Stimulated activated CD8-positive, alpha-beta memory T cell treated with anti-CD3 and anti-CD28 coated beads, Interleukin-12 subunit alpha, Interleukin-12 subunit beta, amount 100 ng/mL, for 1 hour (primary cell): ENCODE data around the gene MMUT.
"Not testable (repeated sequence)": the region's sequence is repeated elsewhere in the genome, so short reads cannot be mapped to it uniquely, and the experiment has no call there.

ENCODE experiments used
- DNase-seq: peaks from one replicate; pipeline ENCODE4 v3.0.0-alpha.2; 2020; ENCODE audit warnings: low read depth

Gene MMUT

DNA sequence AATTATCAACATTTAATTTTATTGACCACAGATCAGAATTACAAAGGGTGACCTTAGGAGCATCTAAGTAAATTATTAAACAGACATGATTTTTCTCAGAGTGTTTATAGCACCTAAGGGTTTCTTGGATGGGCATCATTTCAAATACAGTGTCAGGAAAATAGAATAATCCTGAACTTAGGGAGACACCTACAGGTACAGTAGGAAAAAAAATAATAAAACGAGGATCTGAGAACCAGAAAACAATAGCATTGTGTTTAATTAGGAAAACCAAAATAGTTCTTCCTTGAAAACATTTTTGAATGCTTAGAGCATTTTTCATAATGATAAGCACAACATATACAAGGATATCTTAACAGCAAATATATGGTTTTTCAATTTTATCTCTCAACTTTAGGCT lies 39.2 kb downstream of the MMUT start:
- no peak for DNase-seq

DNA sequence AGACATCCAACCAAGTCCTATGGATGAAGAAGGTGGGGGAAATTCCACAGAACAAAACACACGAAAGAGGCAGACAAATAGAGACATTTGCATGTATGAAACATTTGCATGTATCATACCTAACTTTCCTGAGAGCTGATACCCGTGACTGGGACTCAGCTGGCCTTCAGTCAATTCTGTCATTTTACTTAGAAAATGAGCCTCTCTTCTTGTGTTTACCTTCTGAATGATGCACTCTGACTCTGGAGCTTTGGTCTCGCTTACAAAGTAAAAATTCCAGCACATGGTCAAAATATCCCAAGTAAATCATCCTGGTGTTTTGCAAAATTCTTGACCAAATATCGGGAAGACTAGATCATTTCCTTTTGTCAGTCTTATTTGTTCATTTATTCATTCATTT lies 46.9 kb downstream of the MMUT start:
- no peak for DNase-seq

DNA sequence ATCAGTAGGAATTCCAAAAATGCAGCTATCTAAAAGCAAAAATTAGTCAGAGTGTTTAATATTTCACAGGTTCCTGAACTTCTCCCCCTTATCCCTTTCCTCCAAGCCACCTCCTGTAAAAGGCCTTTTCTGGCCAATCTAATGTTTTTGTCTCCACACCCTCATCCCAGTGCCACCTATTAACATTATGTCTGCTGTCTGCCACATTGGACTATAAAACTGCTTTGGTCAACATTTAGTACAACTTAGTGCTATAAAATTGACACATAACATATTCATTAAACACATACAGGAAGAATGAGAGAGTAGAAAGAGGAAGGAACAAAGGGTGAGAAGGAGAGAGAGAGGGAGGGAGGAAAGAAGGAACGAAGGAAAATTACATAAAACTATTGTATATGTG lies 47.7 kb downstream of the MMUT start:
- no peak for DNase-seq

DNA sequence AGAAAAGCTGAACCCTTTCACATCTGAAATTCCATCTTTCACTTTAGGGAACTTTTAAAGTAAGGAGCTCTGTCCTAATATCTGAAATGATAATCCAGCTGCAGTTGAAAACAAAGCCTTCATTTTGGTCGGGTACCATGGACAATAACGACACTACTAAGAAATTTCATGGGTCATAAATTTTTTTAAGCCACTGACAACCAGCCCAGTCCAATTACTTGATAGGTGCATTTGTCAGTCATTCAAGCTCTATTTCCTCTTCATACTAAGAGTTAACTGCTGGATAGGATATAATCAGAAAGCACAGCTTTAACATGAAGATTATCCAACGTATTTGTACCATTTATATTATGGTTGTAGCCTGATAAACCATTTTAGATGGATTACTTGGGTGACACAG lies 52.5 kb downstream of the MMUT start:
- DNase-seq, result no peak

DNA sequence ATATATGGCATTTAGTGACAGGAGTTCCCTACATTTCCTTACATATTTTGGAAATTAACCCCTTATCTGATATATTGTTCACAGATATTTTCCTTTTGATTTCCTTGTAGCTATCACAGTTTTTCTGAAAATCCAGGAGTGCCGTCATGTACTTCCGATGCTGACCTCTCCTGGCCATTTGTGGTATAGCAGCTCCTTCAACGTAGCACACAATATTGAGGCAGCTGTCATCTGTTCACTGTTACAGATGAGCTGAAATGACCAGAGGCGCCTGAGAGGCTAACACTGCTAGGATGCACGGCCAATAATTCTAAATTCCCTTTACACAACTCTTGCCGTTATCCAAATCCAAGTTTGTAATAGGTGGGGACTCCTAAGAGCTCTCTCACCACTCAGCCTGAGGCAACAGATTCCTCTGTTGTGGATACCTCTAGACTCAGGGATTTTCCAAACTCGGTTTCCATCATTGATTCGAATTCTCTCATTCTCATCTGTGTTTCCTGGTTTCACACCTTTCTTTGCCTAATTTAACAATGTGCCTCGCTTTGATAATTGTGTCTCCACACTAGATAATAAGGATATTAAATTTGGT lies 53.0 kb downstream of the MMUT start:
- peak; percentile 44 for DNase-seq

DNA sequence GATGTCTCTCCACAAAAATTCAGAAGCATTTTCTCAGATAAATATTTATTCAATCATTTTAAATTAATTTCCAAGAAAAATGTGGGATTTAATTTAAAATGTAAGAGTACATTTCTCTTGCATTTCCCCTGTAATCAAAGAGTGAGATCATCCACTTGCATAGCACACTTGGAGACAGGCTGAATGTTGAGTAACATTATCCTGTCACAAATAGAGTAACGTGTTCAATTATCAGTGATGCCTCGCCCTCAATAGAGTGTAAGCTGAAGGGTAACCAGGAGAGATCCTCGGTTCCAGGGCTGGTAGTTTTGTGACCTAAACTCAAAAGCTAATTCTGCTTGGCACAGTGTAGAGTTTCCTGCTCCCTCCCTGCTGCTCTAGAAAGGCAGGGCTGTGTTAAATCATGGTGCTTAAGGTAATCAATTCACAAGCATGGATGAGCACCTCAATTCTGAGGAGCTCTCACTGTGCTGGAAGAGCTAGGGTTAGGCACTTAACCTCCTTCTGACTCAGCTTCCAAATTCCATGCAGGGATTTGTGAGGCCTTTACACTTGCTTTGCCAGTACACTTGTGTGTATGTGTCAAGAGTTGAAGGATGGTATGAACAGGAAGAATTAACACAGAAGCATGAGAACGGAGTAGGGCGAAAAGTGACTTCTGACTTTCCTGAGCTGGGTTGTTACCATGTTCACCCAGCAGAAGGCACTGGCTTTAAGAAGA lies 56.6 kb downstream of the MMUT start:
- no peak for DNase-seq

DNA sequence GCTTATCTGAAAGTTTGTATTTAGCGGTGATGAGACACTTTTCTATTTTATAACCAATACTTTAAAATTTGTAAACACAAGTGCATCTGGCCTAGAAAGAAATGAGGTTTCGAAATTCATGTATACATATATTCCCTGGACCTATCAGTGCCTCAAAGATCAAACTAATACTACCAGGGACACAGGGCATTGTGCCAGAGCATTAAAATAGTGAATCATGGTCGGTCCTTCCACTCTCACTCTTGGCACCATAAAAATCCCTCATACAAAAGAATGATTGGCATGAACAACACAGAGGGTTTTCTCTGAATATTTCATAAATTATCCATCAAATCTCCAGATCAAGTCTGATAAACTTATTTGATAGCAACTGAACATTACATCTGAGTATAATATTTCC lies 62.0 kb downstream of the MMUT start:
- no peak for DNase-seq

DNA sequence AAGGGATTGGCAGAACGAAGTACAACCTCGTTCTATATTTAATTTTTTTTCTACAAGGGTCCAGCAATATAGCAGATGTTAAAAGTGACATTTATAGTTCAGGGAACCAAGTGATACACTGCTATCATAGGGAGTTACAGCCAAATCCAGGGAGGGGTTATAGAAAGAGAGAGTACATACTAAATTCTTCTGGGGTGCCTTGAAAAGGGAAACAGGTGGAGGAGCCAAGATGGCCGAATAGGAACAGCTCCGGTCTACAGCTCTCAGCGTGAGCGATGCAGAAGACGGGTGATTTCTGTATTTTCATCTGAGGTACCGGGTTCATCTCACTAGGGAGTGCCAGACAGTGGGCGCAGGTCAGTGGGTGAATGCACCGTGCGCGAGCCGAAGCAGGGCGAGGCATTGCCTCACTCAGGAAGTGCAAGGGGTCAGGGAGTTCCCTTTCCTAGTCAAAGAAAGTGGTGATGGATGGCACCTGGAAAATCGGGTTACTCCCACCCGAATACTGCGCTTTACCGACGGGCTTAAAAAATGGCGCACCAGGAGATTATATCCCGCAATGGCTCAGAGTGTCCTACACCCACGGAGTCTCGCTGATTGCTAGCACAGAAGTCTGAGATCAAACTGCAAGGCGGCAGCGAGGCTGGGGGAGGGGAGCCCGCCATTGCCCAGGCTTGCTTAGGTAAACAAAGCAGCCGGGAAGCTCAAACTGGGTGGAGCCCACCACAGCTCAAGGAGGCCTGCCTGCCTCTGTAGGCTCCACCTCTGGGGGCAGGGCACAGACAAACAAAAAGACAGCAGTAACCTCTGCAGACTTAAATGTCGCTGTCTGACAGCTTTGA lies 76.2 kb downstream of the MMUT start:
- DNase-seq, result not testable (repeated sequence)

DNA sequence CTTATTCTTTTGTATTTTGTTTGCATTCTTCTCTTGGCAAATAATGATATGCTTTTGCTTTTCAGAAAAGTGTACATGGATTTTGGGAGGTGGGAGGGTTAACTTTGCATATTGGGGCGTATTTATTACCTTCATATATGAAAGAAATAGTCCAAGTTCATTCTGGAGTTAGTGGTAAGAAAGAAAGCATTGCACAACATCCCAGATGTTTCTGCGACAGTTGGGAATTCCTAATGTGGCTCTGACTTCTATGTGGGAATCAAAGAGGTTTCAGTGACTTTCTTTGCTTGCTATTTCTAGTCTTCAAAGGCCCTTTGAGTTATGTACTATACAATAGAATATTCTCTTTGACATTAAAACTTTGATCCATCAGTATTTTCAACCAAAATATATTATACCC lies 78.1 kb downstream of the MMUT start:
- DNase-seq, result no peak
